Esophagus (tissue), 2 donors: ENCODE measurements around the gene L2HGDH. TPM values are rescaled to one million over a fixed set of nuclear protein-coding genes. Genes with fewer than 3 reads are reported as not detected.

Source experiments
- polyA plus RNA-seq, 2 donors: library from polyadenylated mRNA; stranded (reverse); fragments of 200-250 nt; gene quantifications; one replicate each; pipeline ENCODE4 v1.2.3, GENCODE V29; 2013
- donor health status: healthy with polysubstance abuse.
- donor health status: Bipolar disorder and iron deficiency.

The L2HGDH gene
- polyA plus RNA-seq, 2 donors: 1.9 to 4.6 TPM

Other genes with a start within 250 kb of the L2HGDH start
- gene VCPKMT, start 195.7 kb downstream of the L2HGDH start, polyA plus RNA-seq: 10 to 100 TPM in 1 of 2 donors, 1 to 10 TPM in 1; 7.1 to 15.5 TPM
- gene SOS2, start 80.7 kb downstream of the L2HGDH start, polyA plus RNA-seq: 1 to 10 TPM; 6.4 to 6.8 TPM
- 10 to 100 TPM; 16.0 to 18.9 TPM for gene DMAC2L, start 95 bp upstream of the L2HGDH start, polyA plus RNA-seq
- gene CDKL1, start 84.7 kb upstream of the L2HGDH start, polyA plus RNA-seq: 1 to 10 TPM; 1.6 to 1.7 TPM
- 10 to 100 TPM; 15.4 to 20.3 TPM for gene MAP4K5, start 220.3 kb upstream of the L2HGDH start, polyA plus RNA-seq
- 1 to 10 TPM; 1.7 to 3.0 TPM for gene ATL1, start 247.9 kb upstream of the L2HGDH start, polyA plus RNA-seq